Osteocyte (in vitro differentiated cells): ENCODE data around the gene DNAJC7. TPM values are rescaled to one million over a fixed set of nuclear protein-coding genes. Genes with fewer than 3 reads are reported as not detected.
"Not testable (repeated sequence)": the region's sequence is repeated elsewhere in the genome, so short reads cannot be mapped to it uniquely, and the experiment has no call there.

ENCODE experiments used
- DNase-seq: peaks from one replicate; pipeline ENCODE4 v3.0.0; 2021; ENCODE audit warnings: mixed read lengths; ENCODE audit not compliant: unreplicated experiment; ENCODE audit errors: extremely low spot score
- H3K27ac Mint-ChIP-seq: one replicate; pipeline ENCODE4 v1.8.0; 2021; ENCODE audit warnings: mild to moderate bottlenecking, mixed read lengths; ENCODE audit not compliant: unreplicated experiment
- H3K27me3 Mint-ChIP-seq: one replicate; pipeline ENCODE4 v1.8.0; 2021; ENCODE audit warnings: mixed read lengths; ENCODE audit not compliant: unreplicated experiment
- H3K36me3 Mint-ChIP-seq: one replicate; pipeline ENCODE4 v1.8.0; 2021; ENCODE audit warnings: mixed read lengths; ENCODE audit not compliant: unreplicated experiment
- H3K4me1 Mint-ChIP-seq: one replicate; pipeline ENCODE4 v1.8.0; 2021; ENCODE audit warnings: mixed read lengths; ENCODE audit not compliant: unreplicated experiment
- H3K4me3 Mint-ChIP-seq: one replicate; pipeline ENCODE4 v1.8.0; 2021; ENCODE audit warnings: mild to moderate bottlenecking, moderate library complexity, mixed read lengths; ENCODE audit not compliant: unreplicated experiment
- H3K9me3 Mint-ChIP-seq: one replicate; pipeline ENCODE4 v1.8.0; 2021; ENCODE audit warnings: mixed read lengths; ENCODE audit not compliant: unreplicated experiment
- CTCF ChIP-seq: fragments of 200-600 bp; sonication (generic); IDR thresholded peaks from 2 replicates; pipeline ENCODE4 v1.5.0; 2021; ENCODE audit warnings: antibody characterized with exemption, mild to moderate bottlenecking, moderate library complexity
- total RNA-seq: library from RNA; stranded (reverse); gene quantifications from 2 replicates; pipeline ENCODE4 v1.2.1, GENCODE V29; 2021

DNAJC7 gene
- total RNA-seq, 1 donor from 2014 or later = 73.9 TPM

- TF ChIP-seq CTCF = no peak
- DNase-seq = no peak
- H3K9me3 Mint-ChIP-seq = no peaks in the 10 kb centered on the region
- no peaks in the 10 kb centered on the region for H3K27me3 Mint-ChIP-seq
- no peak overlapping the region for H3K27ac Mint-ChIP-seq
- H3K4me3 Mint-ChIP-seq = no peak overlapping the region
- H3K4me1 Mint-ChIP-seq = no peaks in the 10 kb centered on the region
- H3K36me3 Mint-ChIP-seq = no peaks in the 10 kb centered on the region
Measured at GRCh38 chr17:41937970-41938954, 79.0 kb downstream of the DNAJC7 start.

- DNase-seq = no peak
- no peaks in the 10 kb centered on the region for H3K36me3 Mint-ChIP-seq
- no peak overlapping the region for H3K27ac Mint-ChIP-seq
- no peak overlapping the region for H3K4me3 Mint-ChIP-seq
- TF ChIP-seq CTCF = no peak
- H3K27me3 Mint-ChIP-seq = no peaks in the 10 kb centered on the region
- H3K9me3 Mint-ChIP-seq = no peaks in the 10 kb centered on the region
- peaks cover under 1% of the 10 kb centered on the region for H3K4me1 Mint-ChIP-seq
Measured at GRCh38 chr17:41935641-41936040, 81.6 kb downstream of the DNAJC7 start.

- Mint-ChIP-seq H3K27me3 (no peaks in the 10 kb centered on the region), H3K36me3 (no peaks in the 10 kb centered on the region), H3K4me3 (no peak overlapping the region), H3K4me1 (peaks cover 13% of the 10 kb centered on the region), H3K27ac (no peak overlapping the region), H3K9me3 (no peaks in the 10 kb centered on the region)
- no peak for DNase-seq
- no peak for TF ChIP-seq CTCF
Measured at GRCh38 chr17:41932816-41933389, 84.3 kb downstream of the DNAJC7 start.

GRCh38 chr17:41931715-41932114 is 85.5 kb downstream of the DNAJC7 start:
- peaks cover 13% of the 10 kb centered on the region for H3K4me1 Mint-ChIP-seq
- H3K9me3 Mint-ChIP-seq, H3K36me3 Mint-ChIP-seq, H3K27me3 Mint-ChIP-seq, H3K4me3 Mint-ChIP-seq, H3K27ac Mint-ChIP-seq, DNase-seq: not testable (repeated sequence)

- H3K4me3 Mint-ChIP-seq = peak overlapping the region; percentile 90
Measured at GRCh38 chr17:41930833-41931156, 86.4 kb downstream of the DNAJC7 start.

More at GRCh38 chr17:41930833-41931156, 86.4 kb downstream of the DNAJC7 start:
- not testable (repeated sequence) for H3K27me3 Mint-ChIP-seq, H3K9me3 Mint-ChIP-seq, H3K36me3 Mint-ChIP-seq, DNase-seq
- Mint-ChIP-seq H3K4me1 (peaks cover 13% of the 10 kb centered on the region), H3K27ac (peak overlapping the region; percentile 97)
